Liver (tissue), 9 donors: ENCODE results near the gene E2F7. TPM values are rescaled to one million over a fixed set of nuclear protein-coding genes. Genes with fewer than 3 reads are reported as not detected.

Source experiments
- DNase-seq: peaks from one replicate; pipeline ENCODE4 v3.0.0-alpha.2; 2017; ENCODE audit warnings: low spot score
- H3K27ac ChIP-seq, 2 donors: one replicate each; pipeline ENCODE4 v1.7.0; 2013; ENCODE audit warnings: inconsistent platforms in 2 of 2, low read length in 2 of 2, control low read depth in 1 of 2, low read depth in 1 of 2, mild to moderate bottlenecking in 1 of 2
- H3K27me3 ChIP-seq, 4 donors: one replicate each; pipeline versions ENCODE4 v1.6.1 to v1.7.0; 2013; ENCODE audit warnings: low read length in 3 of 4, inconsistent platforms in 1 of 4, mild to moderate bottlenecking in 1 of 4, moderate library complexity in 1 of 4; ENCODE audit not compliant: control insufficient read depth in 4 of 4, insufficient read depth in 4 of 4
- H3K36me3 ChIP-seq, 4 donors: one replicate each; pipeline versions ENCODE4 v1.6.1 to v1.7.0; 2013; ENCODE audit warnings: low read length in 3 of 4, mild to moderate bottlenecking in 3 of 4, low read depth in 1 of 4, moderate library complexity in 1 of 4; ENCODE audit not compliant: control insufficient read depth in 4 of 4, insufficient read depth in 3 of 4
- H3K4me1 ChIP-seq, 4 donors: one replicate each; pipeline versions ENCODE4 v1.6.1 to v1.7.0; 2013; ENCODE audit warnings: low read length in 3 of 4, mild to moderate bottlenecking in 3 of 4, moderate library complexity in 1 of 4; ENCODE audit not compliant: control insufficient read depth in 4 of 4, insufficient read depth in 4 of 4
- H3K4me3 ChIP-seq, 3 donors: one replicate each; pipeline versions ENCODE4 v1.6.1 to v1.7.0; 2013; ENCODE audit warnings: low read length in 3 of 3, control low read depth in 1 of 3, low read depth in 1 of 3, mild to moderate bottlenecking in 1 of 3
- H3K9ac ChIP-seq, 2 donors: one replicate each; pipeline ENCODE4 v1.7.0; 2013; ENCODE audit warnings: low read length in 2 of 2, mild to moderate bottlenecking in 2 of 2, moderate library complexity in 2 of 2, control low read depth in 1 of 2, low read depth in 1 of 2
- H3K9me3 ChIP-seq, 4 donors: one replicate each; pipeline versions ENCODE4 v1.6.1 to v1.7.0; 2013; ENCODE audit warnings: low read length in 3 of 4; ENCODE audit not compliant: control insufficient read depth in 4 of 4
- ATF3 ChIP-seq: IDR thresholded peaks from 2 replicates; pipeline ENCODE4 v1.6.1; 2016; ENCODE audit warnings: antibody characterized with exemption
- CTCF ChIP-seq: fragments of 150-350 bp; IDR thresholded peaks from 2 replicates; pipeline ENCODE4 v1.5.1; 2017; ENCODE audit warnings: improper control_type of control experiment, low read depth, low read length; ENCODE audit not compliant: missing input control
- FOXA2 ChIP-seq: IDR thresholded peaks from 2 replicates; pipeline ENCODE4 v1.6.1; 2016; ENCODE audit warnings: antibody characterized with exemption
- HNF4A ChIP-seq, 2 donors: conservative IDR thresholded peaks; 2 replicates each; pipeline ENCODE4 v1.6.1; 2016; ENCODE audit warnings: antibody characterized with exemption in 2 of 2, mild to moderate bottlenecking in 2 of 2
- MAX ChIP-seq: IDR thresholded peaks from 2 replicates; pipeline ENCODE4 v1.6.1; 2016; ENCODE audit warnings: antibody characterized with exemption
- NR2F2 ChIP-seq: IDR thresholded peaks from 2 replicates; pipeline ENCODE4 v1.6.1; 2016; ENCODE audit warnings: antibody characterized with exemption
- RAD21 ChIP-seq, 2 donors: IDR thresholded peaks; 2 replicates each; pipeline ENCODE4 v1.6.1; 2016; ENCODE audit warnings: antibody characterized with exemption in 2 of 2, mild to moderate bottlenecking in 2 of 2
- REST ChIP-seq: IDR thresholded peaks from 2 replicates; pipeline ENCODE4 v1.6.1; 2016; ENCODE audit warnings: antibody characterized with exemption, mild to moderate bottlenecking
- RXRA ChIP-seq, 2 donors: IDR thresholded peaks; 2 replicates each; pipeline ENCODE4 v1.6.1; 2017 to 2018; ENCODE audit warnings: antibody characterized with exemption in 2 of 2, mild to moderate bottlenecking in 1 of 2
- SP1 ChIP-seq: IDR thresholded peaks from 2 replicates; pipeline ENCODE4 v1.6.1; 2018; ENCODE audit warnings: antibody characterized with exemption, mild to moderate bottlenecking
- TAF1 ChIP-seq: conservative IDR thresholded peaks from 2 replicates; pipeline ENCODE4 v1.6.1; 2016; ENCODE audit warnings: antibody characterized with exemption, mild to moderate bottlenecking
- YY1 ChIP-seq: IDR thresholded peaks from 2 replicates; pipeline ENCODE4 v1.6.1; 2016; ENCODE audit warnings: antibody characterized with exemption, mild to moderate bottlenecking
- ZBTB33 ChIP-seq: IDR thresholded peaks from 2 replicates; pipeline ENCODE4 v1.6.1; 2016; ENCODE audit warnings: antibody characterized with exemption
- WGBS: extraction: QIAGEN DNeasy Blood & Tissue Kit; methylation state at CpG from one replicate; pipeline ENCODE4 v1.1.7; 2013; 5-methylcytosine and 5-hydroxymethylcytosine counted together
- polyA plus RNA-seq, 2 donors: library from polyadenylated mRNA; stranded (reverse) in 1 of 2; unstranded in 1 of 2; fragments of 200-250 nt in 1 of 2; fragments of >200 nt in 1 of 2; fragmentation: Nextera tagmentation in 1 of 2; extraction: Ambion mirVana in 1 of 2; gene quantifications; one replicate each; pipeline versions ENCODE4 v1.2.1 to v1.2.3, GENCODE V29; 2013 to 2015
- total RNA-seq, 2 donors: library from RNA; depleted of rRNA; stranded (reverse); fragments of >200 nt; gene quantifications; one replicate each; pipeline ENCODE4 v1.2.3, GENCODE V29; 2014
- donor health status: healthy.
- donor health status: healthy.
- donor health status: healthy.
- donor health status: healthy.
- donor health status: healthy.

The E2F7 gene
- total and polyA plus RNA-seq, 4 donors = 0.13 to 5.8 (median 0.17) TPM; not detected in 1

GRCh38 chr12:77087427-77087826 is 22.1 kb upstream of the E2F7 start:
- Histone ChIP-seq H3K9ac (no peak overlapping the region), H3K27me3 (no peaks in the 10 kb centered on the region), H3K4me1 (no peaks in the 10 kb centered on the region), H3K27ac (no peak overlapping the region), H3K9me3 (no peaks in the 10 kb centered on the region), H3K36me3 (no peaks in the 10 kb centered on the region), H3K4me3 (no peak overlapping the region)
- no peak for DNase-seq
- 50% methylated on average over 4 of the region's 4 CpGs for WGBS
- TF ChIP-seq REST (no peak), CTCF (no peak), NR2F2 (no peak), FOXA2 (no peak), YY1 (no peak), MAX (no peak), RXRA (IDR thresholded peaks at IDR 0.05) (no peak), HNF4A (conservative IDR thresholded peaks at IDR 0.05) (no peak), RAD21 (IDR thresholded peaks at IDR 0.05) (no peak), ZBTB33 (no peak), ATF3 (no peak)

- Histone ChIP-seq H3K9ac (no peak overlapping the region), H3K4me3 (no peak overlapping the region), H3K36me3 (no peaks in the 10 kb centered on the region), H3K4me1 (no peaks in the 10 kb centered on the region), H3K27me3 (peaks cover 0 to 3% (median under 1%) of the 10 kb centered on the region in 4 donors), H3K9me3 (peaks cover 0 to 3% (median 0%) of the 10 kb centered on the region in 4 donors), H3K27ac (no peak overlapping the region)
- no peak for TF ChIP-seq MAX
- no peak for TF ChIP-seq TAF1
- TF ChIP-seq YY1 = no peak
- no peak for TF ChIP-seq SP1
- no peak for TF ChIP-seq CTCF
- TF ChIP-seq RXRA (IDR thresholded peaks at IDR 0.05) = no peak
- no peak for TF ChIP-seq FOXA2
- no peak for TF ChIP-seq REST
- no peak for TF ChIP-seq ZBTB33
- TF ChIP-seq RAD21 (IDR thresholded peaks at IDR 0.05) = no peak
- WGBS = 42% methylated on average over 1 of the region's 1 CpG
- no peak for DNase-seq
These were observed 16.7 kb upstream of the E2F7 start for GRCh38 chr12:77082021-77082420.
